GM03348 (cell line): ENCODE measurements around the gene TRPV3.

Experiments
- DNase-seq: peaks from one replicate; pipeline ENCODE4 v3.0.0; 2012; ENCODE audit warnings: low spot score

The TRPV3 gene

GRCh38 chr17:3546521-3546920, 11.1 kb downstream of the TRPV3 start:
- no peak for DNase-seq

GRCh38 chr17:3545151-3545550, 12.5 kb downstream of the TRPV3 start:
- DNase-seq, result no peak

DNA sequence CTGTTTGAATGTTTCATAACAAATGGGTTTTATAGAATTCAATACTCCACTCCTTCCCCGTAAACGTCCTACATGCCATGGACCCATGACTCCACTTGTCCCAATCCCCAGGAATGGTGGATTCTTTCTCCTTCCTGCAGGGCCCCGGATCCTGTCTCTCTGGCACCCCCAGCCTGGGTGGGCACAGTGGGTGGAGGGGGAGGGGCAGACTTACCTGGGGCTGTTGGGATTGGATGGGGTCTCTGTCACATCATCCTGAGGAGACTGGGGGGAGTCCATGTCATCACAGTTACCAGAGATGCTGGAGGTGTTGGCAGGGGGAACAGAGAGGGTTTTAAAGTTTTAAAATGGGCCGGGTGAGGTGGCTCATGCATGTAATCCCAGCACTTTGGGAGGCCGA, 13.2 kb downstream of the TRPV3 start:
- DNase-seq, result no peak

- DNase-seq, result no peak
Observed at GRCh38 chr17:3543453-3543852, 14.2 kb downstream of the TRPV3 start.

DNA sequence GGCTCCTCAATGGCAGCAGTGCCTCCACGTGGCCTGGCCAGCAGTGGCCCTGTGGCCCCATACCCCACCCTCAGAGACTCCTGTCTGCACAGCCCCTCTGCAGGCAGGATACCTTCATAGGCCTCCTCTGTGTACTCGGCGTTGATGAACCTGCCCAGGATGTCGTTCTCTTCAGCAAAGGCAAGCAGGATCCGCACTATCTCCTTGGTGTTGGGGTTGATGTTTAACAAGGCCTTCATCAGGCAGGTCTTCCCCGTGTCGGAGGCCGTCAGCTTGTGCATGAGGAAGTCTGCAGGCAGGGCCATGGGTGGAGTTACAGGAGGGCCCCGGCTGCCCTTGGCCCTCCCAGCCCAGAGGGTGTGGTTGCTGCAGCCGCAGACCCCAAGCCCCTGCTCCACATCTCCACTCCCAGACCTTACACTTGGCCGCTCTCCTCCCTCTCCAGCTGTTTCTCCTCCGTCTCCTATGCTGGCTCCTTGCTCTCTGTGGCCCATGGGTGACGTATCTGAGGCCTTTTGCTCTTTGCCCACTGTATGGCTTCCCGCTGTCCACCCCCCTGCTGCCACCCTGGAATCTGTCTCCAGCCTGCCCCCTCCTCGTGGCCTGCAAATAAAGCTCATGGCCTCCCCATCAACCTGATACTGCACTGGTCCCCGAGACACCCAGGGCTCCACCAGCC, 15.1 kb downstream of the TRPV3 start:
- no peak for DNase-seq

DNA sequence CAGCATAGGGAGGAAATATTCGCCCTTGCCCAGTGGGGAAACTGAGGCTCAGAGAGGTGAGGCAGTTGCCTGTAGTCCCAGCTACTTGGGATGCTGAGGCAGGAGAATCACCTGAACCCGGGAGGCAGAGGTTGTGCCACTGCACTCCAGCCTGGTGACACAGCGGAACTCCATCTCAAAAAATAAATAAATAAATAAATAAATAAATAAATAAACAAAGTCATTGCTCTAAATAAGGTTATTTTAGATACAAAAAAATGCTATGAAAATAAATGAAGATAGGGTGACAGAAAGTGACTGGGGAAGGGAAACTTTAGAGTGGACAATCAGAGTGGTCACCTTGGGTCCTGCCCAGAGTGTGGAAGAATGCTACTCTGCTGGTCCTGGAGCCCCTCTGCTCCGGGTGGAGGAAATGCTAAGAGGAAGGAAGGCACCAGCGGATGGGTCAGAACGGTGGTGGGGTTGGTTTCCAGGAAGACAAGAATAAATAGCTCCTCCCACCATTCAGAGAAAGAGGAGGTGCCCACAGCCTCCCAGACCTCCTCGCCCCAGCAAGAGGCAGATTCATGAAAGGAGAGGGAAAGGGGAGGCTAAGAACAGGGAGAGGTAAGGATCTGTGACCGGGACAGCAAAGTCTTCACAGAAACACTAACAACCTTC, 17.6 kb downstream of the TRPV3 start:
- DNase-seq, result no peak

DNA sequence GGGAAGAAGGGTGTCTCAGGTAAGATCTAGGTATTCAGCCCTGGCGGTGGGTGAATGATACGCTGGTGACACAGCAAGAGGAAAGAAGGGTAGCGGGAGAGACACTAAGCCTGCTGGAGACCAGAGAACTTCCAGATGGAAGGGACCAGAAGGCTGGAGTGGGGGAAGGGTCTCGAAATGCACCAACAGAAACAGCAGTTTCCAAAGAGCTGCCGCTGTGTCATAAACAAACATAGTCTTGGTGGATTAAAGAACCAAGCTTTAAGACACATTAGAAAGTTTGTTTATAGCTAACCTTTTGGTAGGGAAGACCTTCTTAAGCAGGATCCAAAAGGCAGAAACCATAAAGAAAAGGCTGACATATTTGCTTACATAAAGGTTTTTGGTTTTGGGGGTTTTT, 20.9 kb downstream of the TRPV3 start:
- DNase-seq, result no peak

DNA sequence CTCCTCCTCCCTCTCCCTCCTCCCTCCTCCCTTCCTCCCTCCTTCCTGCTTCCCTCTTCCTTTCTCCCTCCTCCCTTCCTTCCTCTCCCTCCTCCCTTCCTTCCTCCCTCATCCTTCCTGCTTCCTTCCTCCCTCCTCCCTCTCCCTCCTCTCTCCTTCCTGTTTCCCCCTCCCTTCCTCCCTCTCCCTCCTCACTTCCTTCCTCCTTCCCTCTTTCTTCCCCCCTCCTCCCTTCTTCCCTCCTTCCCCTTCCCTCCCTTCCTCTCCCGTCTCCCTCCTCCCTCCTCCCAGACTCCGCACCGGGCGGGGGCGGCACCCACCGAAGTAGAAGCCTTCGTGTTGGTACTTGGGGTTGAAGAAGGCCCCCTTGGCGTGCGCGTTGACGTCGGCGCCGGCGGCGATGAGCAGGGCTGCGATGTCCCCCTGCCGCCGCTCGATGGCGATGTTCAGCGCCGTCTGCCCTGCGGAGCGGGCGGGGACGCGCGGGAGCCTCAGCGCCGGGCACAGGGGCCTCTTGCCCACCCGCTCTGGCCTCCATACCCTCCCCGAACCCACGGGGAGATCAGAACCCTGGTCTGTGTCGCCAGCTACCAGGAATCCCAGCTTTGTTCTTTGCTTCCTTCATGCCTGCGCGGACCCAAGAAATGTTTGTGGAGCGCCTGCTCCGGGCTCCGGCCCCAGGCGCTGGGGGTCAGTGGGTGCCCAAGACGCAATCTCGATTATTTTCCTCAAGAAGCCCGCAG, 22.2 kb downstream of the TRPV3 start:
- peak; percentile 95 for DNase-seq

- peak; percentile 84 for DNase-seq
Observed at GRCh38 chr17:3534881-3535252, 22.7 kb downstream of the TRPV3 start.

GRCh38 chr17:3533752-3534151, 23.9 kb downstream of the TRPV3 start:
- DNase-seq, result no peak

DNA sequence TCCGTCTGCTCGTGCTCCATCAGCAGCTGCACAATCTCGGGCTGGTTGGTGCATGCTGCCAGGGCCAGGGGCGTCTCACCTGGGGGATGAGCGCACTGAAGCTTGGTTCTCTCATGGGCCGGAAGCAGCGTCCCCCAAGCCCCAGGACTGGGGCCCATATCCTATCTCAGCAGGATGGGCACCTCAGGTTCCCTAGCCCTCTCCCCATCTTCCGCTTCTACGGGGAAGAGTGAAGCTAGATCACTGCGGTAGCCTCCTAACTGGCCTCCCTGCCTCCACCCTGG, 24.8 kb downstream of the TRPV3 start:
- DNase-seq, result no peak

- no peak for DNase-seq
Observed at GRCh38 chr17:3532106-3532858, 25.3 kb downstream of the TRPV3 start.

DNA sequence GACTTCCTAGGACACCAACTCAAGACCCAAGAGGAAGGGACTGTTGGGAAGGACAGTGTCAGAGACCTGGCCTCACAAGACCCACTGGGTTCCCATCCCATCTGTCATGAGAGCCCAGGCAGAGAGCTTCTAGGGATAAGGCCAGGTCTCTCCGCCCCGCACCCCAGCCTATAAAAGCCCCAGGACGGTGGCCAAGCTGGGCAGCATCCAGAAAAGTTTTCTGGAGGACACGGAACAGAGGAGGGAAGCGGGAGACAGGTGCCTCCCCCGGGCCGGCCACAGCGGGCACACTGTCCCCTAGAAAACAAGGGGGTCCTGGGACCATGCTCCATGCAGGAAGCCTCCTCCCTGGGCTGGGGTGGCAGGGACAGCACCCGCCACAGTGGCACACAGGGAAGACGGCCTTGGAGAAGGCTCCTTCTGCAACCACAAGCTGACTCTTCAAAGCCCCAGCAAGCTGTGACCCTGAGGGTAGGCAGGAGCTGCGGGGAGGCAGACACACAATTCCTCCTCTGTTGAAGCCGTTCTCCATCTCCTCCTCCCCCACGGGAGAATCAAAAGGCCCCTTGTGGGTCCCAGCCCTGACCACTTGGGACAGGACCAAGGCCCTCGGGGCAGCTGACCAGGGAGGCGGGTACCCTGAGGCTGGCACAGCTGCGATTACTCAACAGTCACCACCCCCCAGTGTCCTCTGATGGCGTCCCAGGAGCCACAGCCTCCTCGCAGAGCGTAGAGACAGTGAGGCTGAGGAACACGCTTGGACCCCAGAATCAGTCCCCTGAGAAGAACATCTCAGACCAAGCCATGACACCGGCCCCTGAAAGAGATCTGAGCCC, 26.1 kb downstream of the TRPV3 start:
- DNase-seq, result no peak

- peak; percentile 57 for DNase-seq
Observed at GRCh38 chr17:3529817-3530741, 27.5 kb downstream of the TRPV3 start.

DNA sequence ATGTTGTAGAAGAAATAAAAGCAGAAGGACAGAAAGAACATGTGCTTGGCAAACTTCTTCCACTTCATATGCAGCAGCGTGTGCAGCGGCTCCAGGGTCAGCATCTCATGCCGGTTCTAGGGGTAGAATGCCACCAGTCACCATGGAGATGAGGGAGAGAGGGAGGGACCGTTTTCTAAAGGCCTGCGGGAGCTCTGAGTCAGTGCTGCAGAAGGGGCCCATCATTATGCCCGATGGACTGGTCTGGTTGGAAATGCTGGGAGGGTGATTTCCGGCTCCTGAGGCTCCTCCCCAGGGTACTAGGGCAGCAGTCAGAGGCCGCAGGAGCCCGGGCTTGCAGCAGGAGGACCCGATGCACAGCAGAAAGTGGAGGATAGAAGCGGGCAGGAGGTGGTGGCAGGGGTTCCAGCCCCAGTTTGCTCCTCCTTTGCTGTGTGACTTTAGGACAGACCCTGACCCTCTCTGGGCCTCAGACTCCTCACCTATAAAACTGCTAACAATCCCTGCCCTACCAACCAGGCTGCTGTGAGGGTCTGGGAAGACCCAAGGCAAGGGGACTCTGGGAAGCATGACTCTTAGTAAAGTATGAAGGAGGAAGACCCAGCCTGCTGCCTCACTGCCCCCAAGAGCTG, 28.6 kb downstream of the TRPV3 start:
- DNase-seq, result no peak

GRCh38 chr17:3528403-3528851, 29.2 kb downstream of the TRPV3 start:
- DNase-seq, result no peak

GRCh38 chr17:3527896-3528295, 29.7 kb downstream of the TRPV3 start:
- no peak for DNase-seq

DNA sequence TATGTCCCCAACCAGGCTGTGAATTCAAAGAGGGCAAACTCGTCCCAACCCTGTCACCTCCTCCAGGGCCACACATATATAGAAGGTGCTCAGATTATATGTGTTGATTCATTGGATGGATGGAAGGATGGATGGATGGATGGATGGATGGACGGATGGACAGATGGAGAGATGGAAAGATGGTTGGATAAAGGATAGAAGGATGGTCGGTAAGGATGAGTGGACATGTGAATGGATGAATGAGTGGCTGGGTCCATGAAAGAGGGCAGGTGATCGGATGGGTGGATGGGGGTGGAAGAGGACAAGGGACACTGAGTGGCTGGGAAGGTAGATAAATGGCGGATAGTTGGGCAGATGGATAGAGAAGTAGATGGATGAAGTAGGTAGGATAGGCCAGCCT, 30.1 kb downstream of the TRPV3 start:
- no peak for DNase-seq

DNA sequence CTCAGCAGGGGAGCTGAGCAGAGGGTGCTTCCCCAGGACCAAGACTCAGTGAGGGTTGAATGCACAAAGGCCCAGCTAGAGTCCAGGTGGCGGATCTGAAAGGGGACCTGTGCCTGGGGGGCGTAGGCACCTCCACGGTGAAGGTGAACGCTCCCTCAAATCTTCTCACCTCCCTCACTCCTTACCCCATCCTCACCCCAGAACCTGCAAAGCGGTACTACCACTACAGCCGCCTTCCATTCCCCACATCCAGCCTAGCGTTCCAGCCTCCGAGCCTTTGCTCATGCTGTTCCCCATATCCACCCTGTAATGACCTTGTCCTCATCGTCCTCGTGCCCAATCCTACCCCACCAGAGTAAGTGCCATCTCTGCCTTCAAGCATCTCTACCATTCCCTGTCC, 30.6 kb downstream of the TRPV3 start:
- DNase-seq, result no peak

DNA sequence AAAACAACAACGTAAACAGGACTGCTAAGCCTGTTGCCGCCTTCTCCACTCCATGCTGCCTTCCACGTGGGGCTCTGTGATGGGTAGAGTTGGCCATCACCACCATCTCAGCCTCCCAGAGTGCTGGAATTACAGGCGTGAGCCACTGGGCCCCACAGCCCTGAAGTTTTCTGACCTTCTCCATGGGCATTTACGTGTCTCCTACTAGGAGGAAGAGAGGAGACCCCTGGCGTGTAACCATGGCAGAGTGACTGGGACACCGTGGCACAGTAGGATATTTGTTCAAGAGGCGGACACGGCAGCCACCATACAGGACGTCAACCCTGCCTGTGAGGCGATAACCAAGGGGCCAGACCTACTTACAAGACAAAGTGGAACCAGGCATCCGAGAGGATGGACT, 31.1 kb downstream of the TRPV3 start:
- DNase-seq, result no peak
